ENCODE results near the gene PRDM16.

PRDM16 gene

GRCh38 chr1:3333903-3334302 lies 264.9 kb downstream of the PRDM16 start:
- H3K27me3 ChIP-seq (ENCODE audit: insufficient read depth, low read length) = no peaks in the 10 kb centered on the region; the same call in 1 of the 2 replicates
- no peak overlapping the region for H2AFZ ChIP-seq (ENCODE audit: low read length)
- no peaks in the 10 kb centered on the region for H3K9me2 ChIP-seq (ENCODE audit: low read depth, low read length)
- H3K9ac ChIP-seq (ENCODE audit: low read length) = no peak overlapping the region
- H3F3A ChIP-seq (ENCODE audit: insufficient read depth, low read length) = no peaks in the 10 kb centered on the region
- H3K79me2 ChIP-seq (ENCODE audit: insufficient read depth, low read length) = no peaks in the 10 kb centered on the region
- no peak overlapping the region for H3K4me2 ChIP-seq (ENCODE audit: low read length)
- no peak for TF ChIP-seq EZH2 (IDR thresholded peaks at IDR 0.05; ENCODE audit: borderline replicate concordance, low read length)
- TF ChIP-seq, protein P1, sequence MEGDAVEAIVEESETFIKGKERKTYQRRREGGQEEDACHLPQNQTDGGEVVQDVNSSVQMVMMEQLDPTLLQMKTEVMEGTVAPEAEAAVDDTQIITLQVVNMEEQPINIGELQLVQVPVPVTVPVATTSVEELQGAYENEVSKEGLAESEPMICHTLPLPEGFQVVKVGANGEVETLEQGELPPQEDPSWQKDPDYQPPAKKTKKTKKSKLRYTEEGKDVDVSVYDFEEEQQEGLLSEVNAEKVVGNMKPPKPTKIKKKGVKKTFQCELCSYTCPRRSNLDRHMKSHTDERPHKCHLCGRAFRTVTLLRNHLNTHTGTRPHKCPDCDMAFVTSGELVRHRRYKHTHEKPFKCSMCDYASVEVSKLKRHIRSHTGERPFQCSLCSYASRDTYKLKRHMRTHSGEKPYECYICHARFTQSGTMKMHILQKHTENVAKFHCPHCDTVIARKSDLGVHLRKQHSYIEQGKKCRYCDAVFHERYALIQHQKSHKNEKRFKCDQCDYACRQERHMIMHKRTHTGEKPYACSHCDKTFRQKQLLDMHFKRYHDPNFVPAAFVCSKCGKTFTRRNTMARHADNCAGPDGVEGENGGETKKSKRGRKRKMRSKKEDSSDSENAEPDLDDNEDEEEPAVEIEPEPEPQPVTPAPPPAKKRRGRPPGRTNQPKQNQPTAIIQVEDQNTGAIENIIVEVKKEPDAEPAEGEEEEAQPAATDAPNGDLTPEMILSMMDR (IDR thresholded peaks at IDR 0.05; ENCODE audit: low read length) = no peak
- no peaks in the 10 kb centered on the region for H3K4me1 ChIP-seq (ENCODE audit: insufficient read depth, low read length, severe bottlenecking)
- no peaks in the 10 kb centered on the region for H4K20me1 ChIP-seq (ENCODE audit: insufficient read depth, low read length)
- H3K27ac ChIP-seq (ENCODE audit: low read depth, low read length, poor library complexity, severe bottlenecking) = no peak overlapping the region
- no peak overlapping the region for H3K4me3 ChIP-seq (ENCODE audit: low read depth, low read length, poor library complexity, severe bottlenecking)
- H3K9me3 ChIP-seq (ENCODE audit: low read length) = no peaks in the 10 kb centered on the region
- H3K36me3 ChIP-seq (ENCODE audit: insufficient read depth, low read length) = no peaks in the 10 kb centered on the region

GRCh38 chr1:3334366-3334765 lies 265.4 kb downstream of the PRDM16 start:
- Histone ChIP-seq H3K9ac (ENCODE audit: low read length) (no peak overlapping the region), H3K27me3 (ENCODE audit: insufficient read depth, low read length) (no peaks in the 10 kb centered on the region; the same call in 1 of the 2 replicates), H3F3A (ENCODE audit: insufficient read depth, low read length) (no peaks in the 10 kb centered on the region), H3K4me3 (ENCODE audit: low read depth, low read length, poor library complexity, severe bottlenecking) (no peak overlapping the region), H4K20me1 (ENCODE audit: insufficient read depth, low read length) (no peaks in the 10 kb centered on the region), H3K9me3 (ENCODE audit: low read length) (no peaks in the 10 kb centered on the region), H3K9me2 (ENCODE audit: low read depth, low read length) (no peaks in the 10 kb centered on the region), H2AFZ (ENCODE audit: low read length) (no peak overlapping the region), H3K4me1 (ENCODE audit: insufficient read depth, low read length, severe bottlenecking) (no peaks in the 10 kb centered on the region), H3K36me3 (ENCODE audit: insufficient read depth, low read length) (no peaks in the 10 kb centered on the region), H3K79me2 (ENCODE audit: insufficient read depth, low read length) (no peaks in the 10 kb centered on the region), H3K27ac (ENCODE audit: low read depth, low read length, poor library complexity, severe bottlenecking) (no peak overlapping the region), H3K4me2 (ENCODE audit: low read length) (no peak overlapping the region)
- no peak for TF ChIP-seq EZH2 (IDR thresholded peaks at IDR 0.05; ENCODE audit: borderline replicate concordance, low read length)
- TF ChIP-seq, protein P1 (IDR thresholded peaks at IDR 0.05; ENCODE audit: low read length) = no peak

DNA sequence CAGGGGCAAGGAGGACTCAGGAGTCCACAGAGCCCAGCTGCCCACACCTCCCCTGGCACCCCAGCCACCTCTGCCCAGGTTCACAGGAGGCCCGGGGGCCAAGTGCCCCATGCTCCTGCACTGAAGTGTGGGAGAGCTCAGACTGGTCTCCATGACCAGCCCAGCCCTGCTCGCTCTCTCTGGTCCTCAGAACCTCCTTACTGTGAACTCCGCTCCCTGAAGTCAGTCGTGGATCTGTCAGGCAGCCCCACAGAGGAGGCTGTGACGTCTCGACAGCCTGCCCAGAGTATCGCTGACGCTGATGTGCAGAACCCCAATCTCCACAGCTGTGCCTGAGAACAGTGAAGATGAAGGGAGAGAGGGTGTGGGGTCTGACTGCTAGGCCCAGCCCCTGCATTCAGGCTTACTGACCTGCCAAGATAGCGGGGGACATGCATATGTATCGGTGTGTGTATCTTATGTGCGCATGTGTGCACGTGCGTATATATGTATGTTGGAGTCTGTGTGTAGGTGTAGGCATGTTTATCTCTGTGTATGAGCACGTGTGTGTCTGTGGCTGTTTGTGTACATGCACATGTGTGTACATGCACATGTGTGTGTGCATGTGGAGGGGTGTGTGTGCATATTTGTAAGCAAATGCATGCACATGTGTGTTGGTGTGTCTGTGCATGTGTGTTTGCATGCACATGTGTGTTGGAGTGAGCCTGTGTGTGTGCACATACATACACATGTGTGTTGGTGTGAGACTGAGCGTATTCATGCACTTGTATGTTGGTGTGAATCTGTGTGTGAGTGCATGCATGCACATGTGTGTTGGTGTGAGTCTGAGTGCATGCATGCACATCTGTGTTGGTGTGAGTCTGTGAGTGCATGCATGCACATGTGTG lies 267.0 kb downstream of the PRDM16 start:
- Histone ChIP-seq H3F3A (ENCODE audit: insufficient read depth, low read length) (no peaks in the 10 kb centered on the region), H3K27me3 (ENCODE audit: insufficient read depth, low read length) (no peaks in the 10 kb centered on the region; the same call in 1 of the 2 replicates), H3K9me2 (ENCODE audit: low read depth, low read length) (no peaks in the 10 kb centered on the region), H3K4me1 (ENCODE audit: insufficient read depth, low read length, severe bottlenecking) (no peaks in the 10 kb centered on the region), H4K20me1 (ENCODE audit: insufficient read depth, low read length) (no peaks in the 10 kb centered on the region), H3K9ac (ENCODE audit: low read length) (no peak overlapping the region), H3K27ac (ENCODE audit: low read depth, low read length, poor library complexity, severe bottlenecking) (no peak overlapping the region), H3K4me2 (ENCODE audit: low read length) (no peak overlapping the region), H3K4me3 (ENCODE audit: low read depth, low read length, poor library complexity, severe bottlenecking) (no peak overlapping the region), H3K79me2 (ENCODE audit: insufficient read depth, low read length) (no peaks in the 10 kb centered on the region), H3K9me3 (ENCODE audit: low read length) (no peaks in the 10 kb centered on the region), H2AFZ (ENCODE audit: low read length) (no peak overlapping the region), H3K36me3 (ENCODE audit: insufficient read depth, low read length) (no peaks in the 10 kb centered on the region)
- TF ChIP-seq EZH2 (IDR thresholded peaks at IDR 0.05; ENCODE audit: borderline replicate concordance, low read length) = no peak
- TF ChIP-seq, protein P1 (IDR thresholded peaks at IDR 0.05; ENCODE audit: low read length) = no peak

All from OCI-LY1 (cell line).